K562 (cell line): ENCODE results near the gene INSIG1. TPM values are rescaled to one million over a fixed set of nuclear protein-coding genes. Genes with fewer than 3 reads are reported as not detected.

ENCODE experiments used
- ARID2 ChIP-seq: fragments of 450-650 bp; IDR thresholded peaks from 2 replicates; pipeline ENCODE4 v1.6.1; 2017; ENCODE audit warnings: antibody characterized with exemption, mild to moderate bottlenecking
- CHD2 ChIP-seq: IDR thresholded peaks from 2 replicates; pipeline ENCODE4 v1.6.1; 2011; ENCODE audit warnings: low read depth, low read length
- ETV5 ChIP-seq: sonication (generic); formaldehyde crosslinking; IDR thresholded peaks from 2 replicates; pipeline ENCODE4 v1.4.0; 2020; ENCODE audit warnings: low read depth, mild to moderate bottlenecking, missing genetic modification reagents
- KLF1 ChIP-seq: fragments of 450-650 bp; IDR thresholded peaks from 2 replicates; pipeline ENCODE4 v1.6.1; 2016; ENCODE audit warnings: missing genetic modification characterization, missing compliant biosample characterization
- MBD1 ChIP-seq: fragments of 250-450 bp; sonication (Bioruptor Pico); IDR thresholded peaks from 2 replicates; pipeline ENCODE4 v1.8.0; 2022; ENCODE audit warnings: inconsistent platforms
- NR0B1 ChIP-seq: fragments of 450-650 bp; IDR thresholded peaks from one replicate; pipeline ENCODE4 v1.6.1; 2018; ENCODE audit warnings: mild to moderate bottlenecking, moderate library complexity; ENCODE audit not compliant: partially characterized antibody
- SAFB2 ChIP-seq: fragments of 200-400 bp; formaldehyde crosslinking; IDR thresholded peaks from 2 replicates; pipeline ENCODE4 v1.6.1; 2018; ENCODE audit warnings: borderline replicate concordance, low read length, low read depth, moderate library complexity; ENCODE audit not compliant: severe bottlenecking
- SMAD4 ChIP-seq: fragments of 250-450 bp; sonication (Bioruptor Pico); conservative IDR thresholded peaks from 2 replicates; pipeline ENCODE4 v1.8.0; 2021; ENCODE audit warnings: inconsistent platforms, mild to moderate bottlenecking, moderate library complexity
- SMARCA4 ChIP-seq: fragments of 450-650 bp; IDR thresholded peaks from 2 replicates; pipeline ENCODE4 v1.6.1; 2016
- SNRNP70 ChIP-seq: fragments of 200-400 bp; formaldehyde crosslinking; optimal IDR thresholded peaks from 2 replicates; pipeline ENCODE3; 2017; ENCODE audit warnings: low read depth, low read length
- SRSF7 ChIP-seq: fragments of 200-400 bp; formaldehyde crosslinking; optimal IDR thresholded peaks from 2 replicates; pipeline ENCODE3; 2017; ENCODE audit warnings: mild to moderate bottlenecking, low read depth, low read length
- ZBTB12 ChIP-seq: fragments of 250-450 bp; sonication (Bioruptor Pico); IDR thresholded peaks from 2 replicates; pipeline ENCODE4 v1.4.0; 2020
- ZC3H4 ChIP-seq: sonication (generic); formaldehyde crosslinking; IDR thresholded peaks from 2 replicates; pipeline ENCODE4 v1.9.0; 2021; ENCODE audit warnings: missing genetic modification reagents, borderline replicate concordance
- ZNF12 ChIP-seq: sonication (generic); formaldehyde crosslinking; IDR thresholded peaks from 2 replicates; pipeline ENCODE4 v1.4.0; 2020; ENCODE audit warnings: mild to moderate bottlenecking, missing genetic modification reagents
- ZNF134 ChIP-seq: fragments of 250-450 bp; sonication (Bioruptor Pico); conservative IDR thresholded peaks from 2 replicates; pipeline ENCODE4 v1.4.0; 2020
- ZNF23 ChIP-seq: fragments of 250-450 bp; sonication (Bioruptor Pico); IDR thresholded peaks from 2 replicates; pipeline ENCODE4 v1.4.0; 2020; ENCODE audit warnings: mild to moderate bottlenecking
- ZNF584 ChIP-seq: fragments of 200-800 bp; sonication (Bioruptor generic); IDR thresholded peaks from 2 replicates; pipeline ENCODE4 v1.6.1; 2016; ENCODE audit warnings: low read depth, mild to moderate bottlenecking, missing genetic modification characterization, missing compliant biosample characterization
- ZNF644 ChIP-seq: fragments of 200-800 bp; sonication (Bioruptor generic); IDR thresholded peaks from 2 replicates; pipeline ENCODE4 v1.6.1; 2016; ENCODE audit warnings: low read depth, missing genetic modification characterization, missing compliant biosample characterization
- ZNF695 ChIP-seq: fragments of 450-650 bp; formaldehyde crosslinking; IDR thresholded peaks from 2 replicates; pipeline ENCODE4 v1.4.0; 2020; ENCODE audit warnings: mild to moderate bottlenecking, moderate library complexity
- ZNF778 ChIP-seq: fragments of 450-650 bp; formaldehyde crosslinking; IDR thresholded peaks from 2 replicates; pipeline ENCODE4 v1.4.0; 2020; ENCODE audit warnings: mild to moderate bottlenecking, moderate library complexity
- polyA plus RNA-seq, 8 experiments: library from polyadenylated mRNA; depleted of rRNA in 4 of 8; stranded (reverse) in 5 of 8; unstranded in 3 of 8; fragments of >200 nt; fragmentation: Nextera tagmentation in 2 of 8; fragmentation: Illumina TruSeq in 1 of 8; extraction: Ambion mirVana in 2 of 8; extraction: Trizol in 1 of 8; gene quantifications; 2 replicates each; pipeline versions ENCODE4 v1.2.1 to v1.2.3, GENCODE V29; 2011 to 2014; ENCODE audit warnings: inconsistent platforms in 1 of 8, missing spikeins in 1 of 8
- total RNA-seq, 7 experiments: library from RNA; depleted of rRNA in 6 of 7; stranded (reverse); fragments of >200 nt in 6 of 7; fragmentation: Illumina TruSeq in 2 of 7; extraction: Trizol in 2 of 7; gene quantifications; 2 replicates each; pipeline versions ENCODE4 v1.2.1 to v1.2.3, GENCODE V29; 2011 to 2021; ENCODE audit warnings: low replicate concordance in 1 of 7
- TF ChIP-seq, protein P1 (sequence below): IDR thresholded peaks from 2 replicates; pipeline ENCODE4 v1.6.1; 2016; ENCODE audit warnings: missing genetic modification characterization, missing compliant biosample characterization
- TF ChIP-seq, protein P2 (sequence below): fragments of 450-650 bp; IDR thresholded peaks from 2 replicates; pipeline ENCODE4 v1.6.1; 2018; ENCODE audit warnings: mild to moderate bottlenecking, low read depth; ENCODE audit not compliant: partially characterized antibody

INSIG1 gene
- total and polyA plus RNA-seq, 9 of the 15 experiments (the other 6 are each of a cell fraction or from before 2014, with no cell fraction given) = 57.1 to 787 (median 238) TPM

DNA sequence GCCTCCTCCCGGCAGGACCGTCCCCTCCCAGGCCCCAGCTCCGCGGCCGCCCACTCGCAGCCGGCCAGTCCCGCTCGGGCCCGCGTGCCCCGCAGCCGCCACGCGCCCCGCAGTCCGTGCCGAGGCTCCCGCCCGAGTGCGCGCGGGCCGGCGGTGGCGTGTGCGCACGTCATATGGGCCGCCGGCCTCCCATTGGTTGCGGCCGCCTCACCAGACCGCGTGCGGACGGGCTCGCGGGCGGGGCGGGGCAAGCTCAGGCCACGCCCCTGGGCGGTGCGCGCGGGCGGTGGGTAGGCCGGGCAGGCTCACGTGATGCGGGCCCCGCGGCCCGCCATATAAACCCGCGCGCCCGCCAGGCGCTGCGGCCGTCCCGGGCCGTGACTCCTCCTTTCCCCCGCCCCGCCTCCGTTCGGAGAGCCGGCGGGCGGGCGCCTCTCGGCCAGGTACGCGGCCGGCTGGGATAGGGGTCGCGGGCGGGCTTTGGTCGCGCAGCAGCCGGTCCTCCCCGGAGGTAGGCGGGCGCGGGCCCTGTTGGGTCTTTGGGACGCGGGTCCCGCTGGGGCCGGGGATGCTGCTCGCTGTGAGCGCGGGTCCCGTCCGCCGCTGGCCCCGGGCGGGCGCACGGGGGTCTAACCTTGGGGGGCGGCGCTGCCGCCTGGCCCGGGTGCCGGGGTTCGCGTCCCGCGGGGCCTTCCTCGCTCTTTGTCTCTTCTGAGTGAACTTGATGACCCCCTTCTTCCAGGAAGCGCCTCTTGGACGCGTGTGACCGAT, at the start of gene INSIG1 (continued):
- TF ChIP-seq ZNF584 = no peak
- no peak for TF ChIP-seq KLF1 (tag)
- no peak for TF ChIP-seq NR0B1
- peak; percentile 78; the same call in 1 of the 2 replicates for TF ChIP-seq ZBTB12
- no peak for TF ChIP-seq ZNF12 (CRISPR knock-in tag)
- no peak for TF ChIP-seq ZNF695
- no peak for TF ChIP-seq ZNF134 (CRISPR knock-in tag)
- no peak for TF ChIP-seq MBD1 (CRISPR knock-in tag)
- TF ChIP-seq ARID2 = no peak
- no peak for TF ChIP-seq SAFB2
- no peak for TF ChIP-seq SNRNP70
- TF ChIP-seq ZNF644 (tag) = no peak; the same call in 1 of the 2 replicates
- TF ChIP-seq, protein P1, sequence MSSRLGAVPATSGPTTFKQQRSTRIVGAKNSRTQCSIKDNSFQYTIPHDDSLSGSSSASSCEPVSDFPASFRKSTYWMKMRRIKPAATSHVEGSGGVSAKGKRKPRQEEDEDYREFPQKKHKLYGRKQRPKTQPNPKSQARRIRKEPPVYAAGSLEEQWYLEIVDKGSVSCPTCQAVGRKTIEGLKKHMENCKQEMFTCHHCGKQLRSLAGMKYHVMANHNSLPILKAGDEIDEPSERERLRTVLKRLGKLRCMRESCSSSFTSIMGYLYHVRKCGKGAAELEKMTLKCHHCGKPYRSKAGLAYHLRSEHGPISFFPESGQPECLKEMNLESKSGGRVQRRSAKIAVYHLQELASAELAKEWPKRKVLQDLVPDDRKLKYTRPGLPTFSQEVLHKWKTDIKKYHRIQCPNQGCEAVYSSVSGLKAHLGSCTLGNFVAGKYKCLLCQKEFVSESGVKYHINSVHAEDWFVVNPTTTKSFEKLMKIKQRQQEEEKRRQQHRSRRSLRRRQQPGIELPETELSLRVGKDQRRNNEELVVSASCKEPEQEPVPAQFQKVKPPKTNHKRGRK (tag) = no peak
- no peak for TF ChIP-seq ZNF778 (CRISPR knock-in tag)
- 0 out of 2 replicates have a peak, but pooled peaks have one; percentile 39 for TF ChIP-seq ETV5 (CRISPR knock-in tag)
- no peak for TF ChIP-seq ZC3H4
- no peak for TF ChIP-seq SMARCA4
- TF ChIP-seq CHD2 = peak; percentile 34; the same call in 1 of the 2 replicates
- peak; percentile 87; the same call in 1 of the 2 replicates for TF ChIP-seq SMAD4 (CRISPR knock-in tag)
- TF ChIP-seq, protein P2, sequence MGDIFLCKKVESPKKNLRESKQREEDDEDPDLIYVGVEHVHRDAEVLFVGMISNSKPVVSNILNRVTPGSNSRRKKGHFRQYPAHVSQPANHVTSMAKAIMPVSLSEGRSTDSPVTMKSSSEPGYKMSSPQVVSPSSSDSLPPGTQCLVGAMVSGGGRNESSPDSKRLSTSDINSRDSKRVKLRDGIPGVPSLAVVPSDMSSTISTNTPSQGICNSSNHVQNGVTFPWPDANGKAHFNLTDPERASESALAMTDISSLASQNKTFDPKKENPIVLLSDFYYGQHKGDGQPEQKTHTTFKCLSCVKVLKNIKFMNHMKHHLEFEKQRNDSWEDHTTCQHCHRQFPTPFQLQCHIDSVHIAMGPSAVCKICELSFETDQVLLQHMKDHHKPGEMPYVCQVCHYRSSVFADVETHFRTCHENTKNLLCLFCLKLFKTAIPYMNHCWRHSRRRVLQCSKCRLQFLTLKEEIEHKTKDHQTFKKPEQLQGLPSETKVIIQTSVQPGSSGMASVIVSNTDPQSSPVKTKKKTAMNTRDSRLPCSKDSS = no peak
- TF ChIP-seq ZNF23 (CRISPR knock-in tag) = no peak
- no peak for TF ChIP-seq SRSF7
